HEK293T (cell line): ENCODE data around the gene IL3.

Source experiments
- BHLHE40 ChIP-seq: fragments of 450-650 bp; IDR thresholded peaks from 2 replicates; pipeline ENCODE4 v1.6.1; 2016; ENCODE audit warnings: mild to moderate bottlenecking, moderate library complexity, borderline replicate concordance
- CTBP1 ChIP-seq: fragments of 450-650 bp; IDR thresholded peaks from 2 replicates; pipeline ENCODE4 v1.6.1; 2016; ENCODE audit warnings: borderline replicate concordance
- FOXA1 ChIP-seq: fragments of 450-650 bp; IDR thresholded peaks from 2 replicates; pipeline ENCODE4 v1.6.1; 2016; ENCODE audit warnings: mild to moderate bottlenecking
- FOXK2 ChIP-seq: fragments of 450-650 bp; IDR thresholded peaks from 2 replicates; pipeline ENCODE4 v1.6.1; 2016; ENCODE audit warnings: mild to moderate bottlenecking
- FOXM1 ChIP-seq: fragments of 450-650 bp; IDR thresholded peaks from 2 replicates; pipeline ENCODE4 v1.6.1; 2017; ENCODE audit warnings: mild to moderate bottlenecking, borderline replicate concordance
- HDGF ChIP-seq: fragments of 450-650 bp; IDR thresholded peaks from 2 replicates; pipeline ENCODE4 v1.6.1; 2017; ENCODE audit warnings: antibody characterized with exemption, borderline replicate concordance
- LEF1 ChIP-seq: fragments of 450-650 bp; IDR thresholded peaks from 2 replicates; pipeline ENCODE4 v1.6.1; 2017; ENCODE audit warnings: mild to moderate bottlenecking, borderline replicate concordance
- NFRKB ChIP-seq: fragments of 450-650 bp; IDR thresholded peaks from 2 replicates; pipeline ENCODE4 v1.6.1; 2016; ENCODE audit warnings: mild to moderate bottlenecking, moderate library complexity
- PKNOX1 ChIP-seq: fragments of 450-650 bp; IDR thresholded peaks from 2 replicates; pipeline ENCODE4 v1.6.1; 2016
- SUZ12 ChIP-seq: fragments of 450-650 bp; IDR thresholded peaks from 2 replicates; pipeline ENCODE4 v1.6.1; 2016; ENCODE audit warnings: mild to moderate bottlenecking
- TARDBP ChIP-seq: fragments of 450-650 bp; IDR thresholded peaks from 2 replicates; pipeline ENCODE4 v1.6.1; 2016

- no peak for TF ChIP-seq FOXK2
- TF ChIP-seq PKNOX1: no peak
- no peak for TF ChIP-seq CTBP1
- no peak for TF ChIP-seq FOXM1
- no peak for TF ChIP-seq BHLHE40
- no peak for TF ChIP-seq HDGF
- TF ChIP-seq TARDBP: no peak
- no peak for TF ChIP-seq SUZ12
- TF ChIP-seq LEF1: no peak
- TF ChIP-seq FOXA1: no peak
- TF ChIP-seq NFRKB: no peak
Observed at GRCh38 chr5:132104556-132104955, 44.1 kb downstream of the IL3 start.
